Amygdala (tissue), 56 donors: ENCODE measurements around the gene PSME1.
"Not testable (repeated sequence)": the region's sequence is repeated elsewhere in the genome, so short reads cannot be mapped to it uniquely, and the experiment has no call there.

Experiments
- DNase-seq, 56 donors: peaks; one replicate each; lab custom pipeline; 2025; lab: John Stamatoyannopoulos, UW

The PSME1 gene

DNA sequence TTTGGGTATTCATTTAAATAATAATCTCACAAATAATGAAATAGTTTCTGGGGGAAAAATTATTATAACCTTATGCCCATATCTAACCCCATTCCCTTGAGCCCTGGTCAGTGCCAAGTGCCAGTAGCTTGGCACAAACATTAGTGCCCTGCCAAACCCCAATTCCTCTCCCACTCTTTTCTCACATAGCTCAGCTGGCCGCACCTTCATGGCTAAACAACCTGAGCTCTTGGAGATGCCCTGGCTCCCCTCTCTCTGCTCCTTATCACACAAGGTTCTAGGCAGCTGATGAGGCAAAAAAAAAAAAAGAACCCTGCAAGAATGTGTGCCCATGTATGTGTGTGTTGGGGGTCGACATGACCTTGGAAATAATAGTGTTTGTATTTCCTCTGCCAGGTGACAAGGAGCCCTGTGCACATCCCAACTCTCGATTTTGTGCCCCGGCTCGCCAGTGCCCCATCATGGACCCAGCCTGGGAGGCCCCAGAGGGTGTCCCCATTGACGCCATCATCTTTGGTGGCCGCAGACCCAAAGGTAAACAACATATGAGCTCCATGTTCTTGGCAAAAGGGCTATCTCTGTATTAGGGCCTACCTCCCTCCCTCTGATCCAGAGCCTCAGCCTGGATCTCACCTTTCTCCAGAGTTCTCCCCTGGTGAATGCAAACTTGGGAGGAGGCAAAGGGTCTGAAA lies 33.5 kb upstream of the PSME1 start:
- no peak for DNase-seq

- no peak for DNase-seq
These were observed 32.5 kb upstream of the PSME1 start for GRCh38 chr14:24103451-24103850.

DNA sequence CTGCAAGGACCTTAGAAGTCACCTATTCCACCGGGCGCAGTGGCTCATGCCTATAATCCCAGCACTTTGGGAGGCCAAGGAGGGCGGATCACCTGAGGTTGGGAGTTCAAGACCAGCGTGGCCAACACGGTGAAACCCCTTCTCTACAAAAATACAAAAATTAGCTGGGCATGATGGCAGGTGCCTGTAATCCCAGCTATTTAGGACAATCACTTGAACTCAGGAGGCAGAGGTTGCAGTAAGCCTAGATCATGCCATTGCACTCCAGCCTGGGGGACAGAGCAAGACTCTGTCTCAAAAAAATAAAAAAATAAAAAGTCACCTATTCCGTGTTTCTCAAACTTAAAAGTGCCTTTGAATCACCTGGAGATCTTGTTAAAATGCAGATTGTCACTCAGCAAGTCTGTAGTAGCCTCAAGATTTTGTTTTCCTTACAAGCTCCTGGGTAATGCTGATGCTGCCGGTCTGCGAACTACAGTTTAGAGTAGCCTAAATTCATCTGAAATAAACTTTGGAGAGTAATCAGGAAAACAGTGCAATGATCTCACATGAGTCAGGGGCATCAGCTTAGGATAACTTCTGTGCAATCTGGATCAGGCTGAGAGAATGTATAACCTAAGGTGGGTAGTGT lies 30.3 kb upstream of the PSME1 start:
- not testable (repeated sequence) for DNase-seq

GRCh38 chr14:24106672-24107271 lies 29.2 kb upstream of the PSME1 start:
- DNase-seq, result no peak

- no peak for DNase-seq
These were observed 27.6 kb upstream of the PSME1 start for GRCh38 chr14:24108336-24108874.

GRCh38 chr14:24110060-24110459 lies 25.9 kb upstream of the PSME1 start:
- DNase-seq, result no peak

GRCh38 chr14:24110523-24110922 lies 25.5 kb upstream of the PSME1 start:
- DNase-seq, result no peak

- no peak for DNase-seq
These were observed 22.6 kb upstream of the PSME1 start for GRCh38 chr14:24113379-24113800.

DNA sequence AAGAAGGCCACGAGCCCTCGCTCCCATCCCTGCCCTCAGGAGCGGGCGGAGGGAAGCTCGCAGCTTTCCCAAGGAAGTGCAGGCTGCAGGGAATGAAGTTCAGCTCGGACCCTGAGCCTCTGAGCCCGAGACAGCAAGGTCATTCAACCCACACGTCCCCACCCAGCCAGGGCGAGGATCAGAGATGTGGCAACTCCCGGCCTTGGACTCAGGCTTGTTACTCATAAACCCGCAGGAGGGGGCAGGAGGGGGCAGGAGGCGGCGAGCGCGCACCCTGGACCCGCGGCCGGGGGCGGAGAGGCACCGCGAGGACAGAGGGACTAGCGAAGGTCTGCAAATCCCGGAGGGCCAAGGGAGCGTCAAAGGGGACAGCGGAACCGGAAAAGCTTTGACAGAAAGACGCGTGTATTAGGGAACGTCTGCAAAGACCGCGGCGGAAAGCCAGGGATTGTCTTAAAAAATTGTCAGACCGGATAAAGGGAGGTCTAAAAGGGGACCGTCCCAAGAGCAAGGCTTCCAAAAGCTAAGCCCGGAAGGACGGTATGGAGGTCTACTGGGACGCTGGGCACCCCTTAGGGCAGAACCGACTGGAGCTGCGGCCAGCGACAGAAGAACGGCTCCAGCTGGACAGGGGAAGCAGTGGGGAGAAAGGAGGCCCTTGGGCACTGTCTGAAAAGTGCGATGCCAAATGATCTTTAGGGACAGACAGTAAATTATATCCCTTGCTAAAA lies 22.0 kb upstream of the PSME1 start:
- DNase-seq, result peak in 53 of 56 donors; percentile 60 to 95 (median 85)

GRCh38 chr14:24114532-24115421 lies 21.2 kb upstream of the PSME1 start, which contains the start of the genes DCAF11 and NRL:
TSS of gene DCAF11 (plus strand) at chr14:24114777. CDS start at chr14:24115595, 818 bp downstream.
TSS of gene NRL (minus strand) at chr14:24114949. CDS start at chr14:24082848, 32,101 bp downstream.
- peak; percentile 93 to 100 (median 99) for DNase-seq

DNA sequence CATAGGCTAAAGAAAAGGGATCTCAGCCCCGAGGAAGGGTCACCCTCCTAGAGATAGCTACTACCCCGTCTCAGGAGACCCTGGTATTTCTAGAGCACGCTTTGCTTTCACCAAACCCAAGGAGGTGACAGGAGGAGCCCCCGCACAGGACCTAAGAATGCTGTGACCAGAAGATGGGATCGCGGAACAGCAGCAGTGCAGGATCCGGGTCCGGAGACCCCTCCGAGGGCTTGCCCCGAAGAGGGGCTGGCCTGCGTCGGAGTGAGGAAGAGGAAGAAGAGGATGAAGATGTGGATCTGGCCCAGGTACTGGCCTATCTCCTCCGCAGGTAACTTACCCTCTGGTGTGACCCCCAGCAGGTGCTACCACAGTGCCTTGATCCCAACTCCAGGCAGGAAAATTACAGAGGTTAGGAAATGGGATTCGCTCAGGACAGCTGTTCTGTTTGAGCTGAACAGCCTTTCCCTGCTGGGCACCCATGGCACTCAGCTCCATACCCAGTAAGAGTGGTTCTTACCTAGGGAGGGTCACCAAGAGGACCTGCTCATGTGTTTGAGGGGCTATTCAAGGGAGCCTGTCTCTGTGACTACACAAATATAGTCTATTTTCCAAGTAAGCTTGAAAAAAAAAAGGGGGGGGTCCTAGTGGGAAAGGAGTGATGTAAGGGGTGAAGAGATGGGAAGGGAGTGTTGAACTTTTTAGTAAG lies 20.4 kb upstream of the PSME1 start:
- DNase-seq, result no peak

- DNase-seq, result no peak
These were observed 19.7 kb upstream of the PSME1 start for GRCh38 chr14:24116128-24116814.

DNA sequence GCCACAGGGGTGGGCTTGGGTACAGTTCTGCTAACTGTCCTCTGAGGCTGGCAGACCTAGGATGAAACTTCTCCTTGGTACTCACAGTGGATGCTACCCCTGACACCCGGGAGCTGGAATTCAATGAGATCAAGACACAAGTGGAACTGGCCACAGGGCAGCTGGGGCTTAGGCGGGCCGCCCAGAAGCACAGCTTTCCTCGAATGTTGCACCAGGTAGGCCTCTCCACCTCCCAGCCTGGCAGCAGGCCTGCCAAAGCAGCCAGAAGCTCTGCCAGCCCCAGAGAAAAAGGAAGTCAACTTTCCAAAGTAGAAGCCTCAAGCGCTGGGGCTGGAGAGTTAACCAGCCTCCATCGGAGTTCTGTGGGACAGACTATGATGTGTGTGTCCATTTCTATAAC lies 18.8 kb upstream of the PSME1 start:
- DNase-seq, result no peak

- no peak for DNase-seq
These were observed 16.3 kb upstream of the PSME1 start for GRCh38 chr14:24119691-24120090.

DNA sequence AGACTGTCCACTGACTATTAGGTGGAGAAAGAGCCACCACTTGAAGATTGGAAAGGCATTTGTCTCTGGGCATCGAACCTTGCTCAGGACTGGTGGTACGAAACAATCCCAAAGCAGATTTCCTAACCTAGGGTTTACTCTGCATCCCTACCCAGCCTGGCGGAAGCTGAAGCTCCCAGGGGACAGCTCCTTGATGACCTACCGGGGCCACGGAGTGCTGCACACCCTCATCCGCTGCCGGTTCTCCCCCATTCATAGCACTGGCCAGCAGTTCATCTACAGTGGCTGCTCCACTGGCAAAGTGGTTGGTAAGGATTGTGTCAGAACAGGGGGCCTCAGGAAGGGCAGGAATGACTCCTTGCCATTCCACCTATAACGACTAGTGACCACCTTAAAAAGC lies 14.8 kb upstream of the PSME1 start:
- no peak for DNase-seq

DNA sequence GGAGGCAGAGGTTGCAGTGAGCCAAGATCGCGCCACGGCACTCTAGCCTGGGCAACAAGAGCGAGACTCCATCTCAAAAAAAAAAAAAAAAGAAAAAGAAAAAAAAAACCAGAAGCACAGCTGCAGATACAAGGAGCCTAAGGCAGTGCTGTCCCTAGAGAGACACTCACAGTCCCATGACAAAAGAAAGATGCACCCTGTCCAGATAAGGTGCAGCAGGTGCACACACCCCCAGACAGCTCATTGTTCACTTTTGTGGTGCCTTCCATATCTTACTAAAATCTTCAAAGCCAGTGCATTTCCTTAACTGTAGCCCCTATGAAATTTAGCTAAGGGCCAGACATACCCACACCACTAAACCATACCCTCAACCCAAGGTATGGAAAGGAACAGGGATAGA lies 13.6 kb upstream of the PSME1 start:
- no peak for DNase-seq

GRCh38 chr14:24122898-24123297 lies 13.1 kb upstream of the PSME1 start:
- DNase-seq, result no peak
